Endothelial cell of umbilical vein (primary cell): ENCODE measurements around the gene CISH. TPM values are rescaled to one million over a fixed set of nuclear protein-coding genes. Genes with fewer than 3 reads are reported as not detected.

Experiments
- BruUV-seq: library from RNA; stranded (reverse); fragments of 400-500 nt; replicated peaks from 2 replicates; lab custom pipeline; 2021; lab: Mats Ljungman, UMichigan
- CTCF ChIA-PET: fragments of 300-600, 350-600 bp; sonication (Branson Sonifier 250); formaldehyde crosslinking; loops from one replicate; lab custom pipeline; 2021; ENCODE audit warnings: antibody characterized with exemption, inconsistent platforms; lab: Charles Lee
- POLR2A ChIA-PET: fragments of 300-600, 350-600 bp; sonication (Branson Sonifier 250); formaldehyde crosslinking; loops from one replicate; lab custom pipeline; 2021; ENCODE audit warnings: antibody characterized with exemption, inconsistent platforms; lab: Charles Lee
- DNase-seq: peaks from one replicate; pipeline ENCODE4 v3.0.0-alpha.2; 2011; ENCODE audit warnings: low read depth, low spot score
- FAIRE-seq: peaks from 2 replicates; lab custom pipeline; 2011; peaks lifted over from hg19 to GRCh38; lab: Jason Lieb, UNC
- H2AFZ ChIP-seq: 2 replicates; pipeline ENCODE4 v1.6.0; 2012; ENCODE audit warnings: low read depth, low read length, control low read depth, inconsistent platforms
- H3K27ac ChIP-seq: 2 replicates; pipeline ENCODE4 v1.5.1; 2011; ENCODE audit warnings: low read depth, mild to moderate bottlenecking, control low read depth, low read length, moderate library complexity; ENCODE audit not compliant: insufficient read depth
- H3K27me3 ChIP-seq, 2 experiments: 2 replicates each; pipeline versions ENCODE4 v1.6.0 to v1.6.1; 2011; ENCODE audit warnings: low read length in 2 of 2, mixed read lengths in 1 of 2; ENCODE audit not compliant: control insufficient read depth in 2 of 2, insufficient read depth in 2 of 2
- H3K36me3 ChIP-seq, 2 experiments: 2 replicates in 1 of 2; 3 replicates in 1 of 2; pipeline ENCODE4 v1.5.1; 2011; ENCODE audit warnings: low read length in 2 of 2, mild to moderate bottlenecking in 1 of 2, moderate library complexity in 1 of 2; ENCODE audit not compliant: control insufficient read depth in 2 of 2, insufficient read depth in 2 of 2; ENCODE audit errors: extremely low read depth in 1 of 2
- H3K4me1 ChIP-seq: 3 replicates; pipeline ENCODE4 v1.5.1; 2011; ENCODE audit warnings: mild to moderate bottlenecking, low read length; ENCODE audit not compliant: control insufficient read depth, insufficient read depth; ENCODE audit errors: extremely low read depth
- H3K4me2 ChIP-seq: 2 replicates; pipeline ENCODE4 v1.6.1; 2011; ENCODE audit warnings: low read length, control low read depth, mixed read lengths; ENCODE audit not compliant: insufficient read depth
- H3K4me3 ChIP-seq, 3 experiments: fragments of 200-600 bp in 1 of 3; sonication (generic), shearing (Covaris generic) in 1 of 3; replicated peaks in 1 of 3; 2 replicates each; pipeline ENCODE4 v1.5.1; 2011 to 2016; ENCODE audit warnings: control low read depth in 3 of 3, low read length in 3 of 3, mild to moderate bottlenecking in 2 of 3, inconsistent platforms in 1 of 3, low read depth in 1 of 3, moderate library complexity in 1 of 3; ENCODE audit not compliant: insufficient read depth in 1 of 3
- H3K79me2 ChIP-seq: 2 replicates; pipeline ENCODE4 v1.6.0; 2012; ENCODE audit warnings: low read length, inconsistent platforms; ENCODE audit not compliant: control insufficient read depth, insufficient read depth
- H3K9ac ChIP-seq: replicated peaks from 2 replicates; pipeline ENCODE3; 2011; ENCODE audit warnings: low read length, control low read depth; ENCODE audit not compliant: insufficient read depth; ENCODE audit errors: extremely low read depth
- H3K9me1 ChIP-seq: replicated peaks from 3 replicates; pipeline ENCODE4 v1.6.0; 2011; ENCODE audit warnings: mild to moderate bottlenecking, low read length; ENCODE audit not compliant: control insufficient read depth, insufficient read depth; ENCODE audit errors: extremely low read depth
- H3K9me3 ChIP-seq: replicated peaks from 2 replicates; pipeline ENCODE4 v1.5.1; 2012; ENCODE audit warnings: low read length, inconsistent platforms; ENCODE audit not compliant: control insufficient read depth, insufficient read depth
- H4K20me1 ChIP-seq: replicated peaks from 2 replicates; pipeline ENCODE3; 2011; ENCODE audit warnings: mild to moderate bottlenecking, low read length; ENCODE audit not compliant: control insufficient read depth, insufficient read depth; ENCODE audit errors: extremely low read depth
- EZH2 ChIP-seq: IDR thresholded peaks from 2 replicates; pipeline ENCODE4 v1.6.1; 2012; ENCODE audit warnings: borderline replicate concordance, low read depth, mild to moderate bottlenecking, moderate library complexity, low read length, inconsistent platforms; ENCODE audit not compliant: severe bottlenecking
- GATA2 ChIP-seq: IDR thresholded peaks from 2 replicates; pipeline ENCODE4 v1.7.0; 2011; ENCODE audit warnings: low read depth, mild to moderate bottlenecking, moderate library complexity, mixed read lengths, low read length; ENCODE audit not compliant: insufficient read length, insufficient read depth
- JUN ChIP-seq: IDR thresholded peaks from 2 replicates; pipeline ENCODE4 v1.6.1; 2011; ENCODE audit warnings: borderline replicate concordance, low read depth; ENCODE audit not compliant: insufficient read length, insufficient read depth
- MYC ChIP-seq: IDR thresholded peaks from one replicate; pipeline ENCODE4 v1.6.1; 2011; ENCODE audit warnings: mild to moderate bottlenecking, low read depth, low read length
- POLR2AphosphoS5 ChIP-seq: IDR thresholded peaks from 2 replicates; pipeline ENCODE4 v1.6.1; 2012; ENCODE audit warnings: low read depth, mild to moderate bottlenecking, control low read depth, low read length, moderate library complexity; ENCODE audit not compliant: insufficient read depth
- dilution Hi-C: fragments of 300-500 bp; cut with MboI; formaldehyde crosslinking; loops from one replicate; pipeline ENCODE4 v1.15.0; 2019; ENCODE audit warnings: low sequenced_read_pairs; ENCODE audit not compliant: extremely low pct_ligation_motif_present
- intact Hi-C: fragments of 100-400 bp; cut with micrococcal nuclease; formaldehyde crosslinking; loops from one replicate; pipeline ENCODE4 v1.10.0; 2022
- polyA plus RNA-seq, 4 experiments: library from polyadenylated mRNA; depleted of rRNA in 3 of 4; stranded (reverse) in 3 of 4; unstranded in 1 of 4; fragments of >200 nt; gene quantifications; 2 replicates each; pipeline versions ENCODE4 v1.2.1 to v1.2.3, GENCODE V29; 2011 to 2012; ENCODE audit warnings: missing spikeins in 1 of 4
- total RNA-seq: library from RNA; stranded (reverse); gene quantifications from 2 replicates; pipeline ENCODE4 v1.2.3, GENCODE V29; 2021
- TF ChIP-seq, protein P1 (sequence below): IDR thresholded peaks from 2 replicates; pipeline ENCODE4 v1.6.1; 2011; ENCODE audit not compliant: insufficient read depth, insufficient read length
- TF ChIP-seq, protein P2 (sequence below), 2 donors: IDR thresholded peaks; 1 replicate in 1 of 2; 2 replicates in 1 of 2; pipeline ENCODE4 v1.5.1; 2011; ENCODE audit warnings: low read length in 2 of 2, mild to moderate bottlenecking in 2 of 2, moderate library complexity in 2 of 2, control low read depth in 1 of 2, inconsistent platforms in 1 of 2, low read depth in 1 of 2; ENCODE audit not compliant: insufficient read depth in 1 of 2; ENCODE audit errors: extremely low read depth in 1 of 2

The CISH gene
- total and polyA plus RNA-seq, 2 donors (not counting 3 experiments of a cell fraction or from before 2014, with no cell fraction given) = 2.2 to 4.1 TPM

DNA sequence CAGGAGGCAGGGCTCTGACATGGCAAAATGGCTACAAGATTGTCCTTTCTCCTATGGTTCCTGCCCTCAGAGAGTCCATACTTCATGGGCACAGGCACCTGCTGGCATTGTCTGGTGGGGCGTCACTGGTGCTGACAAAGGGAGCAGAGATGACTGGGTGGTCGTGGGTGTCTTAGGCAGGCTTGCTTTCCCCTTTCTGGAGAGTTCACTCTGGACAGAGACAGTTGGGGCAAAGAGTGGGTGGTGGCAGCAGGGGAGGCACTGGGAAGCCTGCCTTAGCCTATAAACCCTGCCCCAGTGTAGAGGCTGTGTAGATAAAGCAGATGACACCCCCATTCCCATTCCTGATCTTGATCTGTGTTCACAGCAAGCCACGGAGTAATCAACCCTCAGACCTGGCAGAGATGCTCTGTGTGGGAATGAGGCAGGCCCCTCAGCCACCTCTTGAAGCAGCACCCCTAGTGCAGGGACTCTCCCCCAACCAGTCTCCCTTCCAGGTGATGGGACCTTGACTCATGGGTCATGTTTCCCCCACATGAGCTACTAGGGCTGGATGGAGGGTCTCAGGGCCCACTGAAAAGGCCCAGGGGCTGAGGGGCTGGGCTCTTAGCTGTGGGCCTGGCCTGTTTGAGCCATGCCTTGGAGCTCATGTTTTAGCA is 42.5 kb upstream of the CISH start:
- no peak overlapping the region for H3K9ac ChIP-seq
- no peaks in the 10 kb centered on the region for H3K9me1 ChIP-seq
- H3K4me2 ChIP-seq = no peak overlapping the region
- H4K20me1 ChIP-seq = no peaks in the 10 kb centered on the region
- no peaks in the 10 kb centered on the region for H3K27me3 ChIP-seq
- POLR2A ChIA-PET = no interaction called here
- H3K36me3 ChIP-seq = no peaks in the 10 kb centered on the region
- TF ChIP-seq POLR2AphosphoS5 = no peak
- TF ChIP-seq, protein P1, sequence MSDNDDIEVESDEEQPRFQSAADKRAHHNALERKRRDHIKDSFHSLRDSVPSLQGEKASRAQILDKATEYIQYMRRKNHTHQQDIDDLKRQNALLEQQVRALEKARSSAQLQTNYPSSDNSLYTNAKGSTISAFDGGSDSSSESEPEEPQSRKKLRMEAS = no peak
- no peak for TF ChIP-seq JUN
- TF ChIP-seq, protein P2, sequence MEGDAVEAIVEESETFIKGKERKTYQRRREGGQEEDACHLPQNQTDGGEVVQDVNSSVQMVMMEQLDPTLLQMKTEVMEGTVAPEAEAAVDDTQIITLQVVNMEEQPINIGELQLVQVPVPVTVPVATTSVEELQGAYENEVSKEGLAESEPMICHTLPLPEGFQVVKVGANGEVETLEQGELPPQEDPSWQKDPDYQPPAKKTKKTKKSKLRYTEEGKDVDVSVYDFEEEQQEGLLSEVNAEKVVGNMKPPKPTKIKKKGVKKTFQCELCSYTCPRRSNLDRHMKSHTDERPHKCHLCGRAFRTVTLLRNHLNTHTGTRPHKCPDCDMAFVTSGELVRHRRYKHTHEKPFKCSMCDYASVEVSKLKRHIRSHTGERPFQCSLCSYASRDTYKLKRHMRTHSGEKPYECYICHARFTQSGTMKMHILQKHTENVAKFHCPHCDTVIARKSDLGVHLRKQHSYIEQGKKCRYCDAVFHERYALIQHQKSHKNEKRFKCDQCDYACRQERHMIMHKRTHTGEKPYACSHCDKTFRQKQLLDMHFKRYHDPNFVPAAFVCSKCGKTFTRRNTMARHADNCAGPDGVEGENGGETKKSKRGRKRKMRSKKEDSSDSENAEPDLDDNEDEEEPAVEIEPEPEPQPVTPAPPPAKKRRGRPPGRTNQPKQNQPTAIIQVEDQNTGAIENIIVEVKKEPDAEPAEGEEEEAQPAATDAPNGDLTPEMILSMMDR (IDR thresholded peaks at IDR 0.05; ENCODE audit: extremely low read depth in 1 of 2, insufficient read depth in 1 of 2, low read depth in 1 of 2, low read length in 2 of 2) = no peak
- TF ChIP-seq EZH2 = no peak
- TF ChIP-seq MYC = no peak
- no peak for TF ChIP-seq GATA2
- dilution Hi-C loops = no loop called here
- H2AFZ ChIP-seq = no peak overlapping the region
- H3K9me3 ChIP-seq = no peaks in the 10 kb centered on the region
- intact Hi-C loops = no loop called here
- no TSS peak for BruUV-seq
- DNase-seq (no peak), FAIRE-seq (no peak)
- no peak overlapping the region for H3K4me3 ChIP-seq
- no peaks in the 10 kb centered on the region for H3K4me1 ChIP-seq
- no peak overlapping the region for H3K27ac ChIP-seq
- no peaks in the 10 kb centered on the region for H3K79me2 ChIP-seq
- CTCF ChIA-PET = interaction anchor here (1.0 to 4.0 kb wide), 6 partner anchors 8 to 687 kb away, joined by 3 to 65 read pairs (median 8); partner anchors contain the start of genes CISH and MAPKAPK3
